ENCODE results near the gene ATP9B. TPM values are rescaled to one million over a fixed set of nuclear protein-coding genes. Genes with fewer than 3 reads are reported as not detected.

Gene ATP9B
- total and polyA plus RNA-seq, 10 of the 15 experiments (the other 5 are each of a cell fraction or from before 2014, with no cell fraction given), result 0.74 to 20.7 (median 12.9) TPM

DNA sequence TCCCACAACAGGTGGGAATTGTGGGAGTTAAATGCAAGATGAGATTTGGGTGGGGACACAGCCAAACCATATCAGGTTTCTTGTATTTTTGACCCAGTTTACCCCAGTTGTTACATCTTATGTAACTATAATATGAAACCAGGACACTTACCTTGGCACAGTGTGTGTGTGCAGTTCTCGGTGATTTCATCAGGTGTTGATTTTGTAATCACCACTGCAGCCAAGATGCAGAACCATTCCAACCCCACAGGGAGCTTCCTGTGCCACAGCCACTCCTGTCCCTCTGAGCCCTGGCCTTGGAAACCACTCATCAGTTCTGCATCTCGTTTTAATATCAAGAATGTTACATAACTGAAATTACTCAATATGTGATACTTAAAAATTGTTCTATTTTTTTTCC lies 31.8 kb downstream of the ATP9B start:
- H3K4me3 ChIP-seq, result no peak overlapping the region
- WGBS (ENCODE audit: insufficient coverage, insufficient replicate concordance, low lambda C conversion rate, missing lambda C conversion rate), result 91% methylated on average over 2 of the region's 2 CpGs
- TF ChIP-seq, protein P1, sequence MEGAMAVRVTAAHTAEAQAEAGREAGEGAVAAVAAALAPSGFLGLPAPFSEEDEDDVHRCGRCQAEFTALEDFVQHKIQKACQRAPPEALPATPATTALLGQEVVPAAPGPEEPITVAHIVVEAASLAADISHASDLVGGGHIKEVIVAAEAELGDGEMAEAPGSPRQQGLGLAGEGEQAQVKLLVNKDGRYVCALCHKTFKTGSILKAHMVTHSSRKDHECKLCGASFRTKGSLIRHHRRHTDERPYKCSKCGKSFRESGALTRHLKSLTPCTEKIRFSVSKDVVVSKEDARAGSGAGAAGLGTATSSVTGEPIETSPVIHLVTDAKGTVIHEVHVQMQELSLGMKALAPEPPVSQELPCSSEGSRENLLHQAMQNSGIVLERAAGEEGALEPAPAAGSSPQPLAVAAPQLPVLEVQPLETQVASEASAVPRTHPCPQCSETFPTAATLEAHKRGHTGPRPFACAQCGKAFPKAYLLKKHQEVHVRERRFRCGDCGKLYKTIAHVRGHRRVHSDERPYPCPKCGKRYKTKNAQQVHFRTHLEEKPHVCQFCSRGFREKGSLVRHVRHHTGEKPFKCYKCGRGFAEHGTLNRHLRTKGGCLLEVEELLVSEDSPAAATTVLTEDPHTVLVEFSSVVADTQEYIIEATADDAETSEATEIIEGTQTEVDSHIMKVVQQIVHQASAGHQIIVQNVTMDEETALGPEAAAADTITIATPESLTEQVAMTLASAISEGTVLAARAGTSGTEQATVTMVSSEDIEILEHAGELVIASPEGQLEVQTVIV (IDR thresholded peaks at IDR 0.05; ENCODE audit: borderline replicate concordance, partially characterized antibody), result no peak
- TF ChIP-seq, protein P2, sequence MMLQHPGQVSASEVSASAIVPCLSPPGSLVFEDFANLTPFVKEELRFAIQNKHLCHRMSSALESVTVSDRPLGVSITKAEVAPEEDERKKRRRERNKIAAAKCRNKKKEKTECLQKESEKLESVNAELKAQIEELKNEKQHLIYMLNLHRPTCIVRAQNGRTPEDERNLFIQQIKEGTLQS (IDR thresholded peaks at IDR 0.05; ENCODE audit: borderline replicate concordance, extremely low read depth, low read depth, low read length), result no peak
- TF ChIP-seq RAD51 (IDR thresholded peaks at IDR 0.05) (no peak), TCF3 (IDR thresholded peaks at IDR 0.05; ENCODE audit: borderline replicate concordance, insufficient read depth, low read depth, low read length) (no peak), JUND (IDR thresholded peaks at IDR 0.05; ENCODE audit: low read depth, low read length) (no peak), ZNF24 (IDR thresholded peaks at IDR 0.05) (no peak), CHD1 (IDR thresholded peaks at IDR 0.05; ENCODE audit: low read depth, low read length) (no peak), YY1 (IDR thresholded peaks at IDR 0.05; ENCODE audit: low read depth, low read length) (no peak), EZH2 (IDR thresholded peaks at IDR 0.05; ENCODE audit: borderline replicate concordance, control insufficient read depth, low read depth, low read length) (no peak)
- TF ChIP-seq, protein P3, sequence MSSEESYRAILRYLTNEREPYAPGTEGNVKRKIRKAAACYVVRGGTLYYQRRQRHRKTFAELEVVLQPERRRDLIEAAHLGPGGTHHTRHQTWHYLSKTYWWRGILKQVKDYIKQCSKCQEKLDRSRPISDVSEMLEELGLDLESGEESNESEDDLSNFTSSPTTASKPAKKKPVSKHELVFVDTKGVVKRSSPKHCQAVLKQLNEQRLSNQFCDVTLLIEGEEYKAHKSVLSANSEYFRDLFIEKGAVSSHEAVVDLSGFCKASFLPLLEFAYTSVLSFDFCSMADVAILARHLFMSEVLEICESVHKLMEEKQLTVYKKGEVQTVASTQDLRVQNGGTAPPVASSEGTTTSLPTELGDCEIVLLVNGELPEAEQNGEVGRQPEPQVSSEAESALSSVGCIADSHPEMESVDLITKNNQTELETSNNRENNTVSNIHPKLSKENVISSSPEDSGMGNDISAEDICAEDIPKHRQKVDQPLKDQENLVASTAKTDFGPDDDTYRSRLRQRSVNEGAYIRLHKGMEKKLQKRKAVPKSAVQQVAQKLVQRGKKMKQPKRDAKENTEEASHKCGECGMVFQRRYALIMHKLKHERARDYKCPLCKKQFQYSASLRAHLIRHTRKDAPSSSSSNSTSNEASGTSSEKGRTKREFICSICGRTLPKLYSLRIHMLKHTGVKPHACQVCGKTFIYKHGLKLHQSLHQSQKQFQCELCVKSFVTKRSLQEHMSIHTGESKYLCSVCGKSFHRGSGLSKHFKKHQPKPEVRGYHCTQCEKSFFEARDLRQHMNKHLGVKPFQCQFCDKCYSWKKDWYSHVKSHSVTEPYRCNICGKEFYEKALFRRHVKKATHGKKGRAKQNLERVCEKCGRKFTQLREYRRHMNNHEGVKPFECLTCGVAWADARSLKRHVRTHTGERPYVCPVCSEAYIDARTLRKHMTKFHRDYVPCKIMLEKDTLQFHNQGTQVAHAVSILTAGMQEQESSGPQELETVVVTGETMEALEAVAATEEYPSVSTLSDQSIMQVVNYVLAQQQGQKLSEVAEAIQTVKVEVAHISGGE (CRISPR knock-in tag; IDR thresholded peaks at IDR 0.05), result no peak
- TF ChIP-seq, protein P4, sequence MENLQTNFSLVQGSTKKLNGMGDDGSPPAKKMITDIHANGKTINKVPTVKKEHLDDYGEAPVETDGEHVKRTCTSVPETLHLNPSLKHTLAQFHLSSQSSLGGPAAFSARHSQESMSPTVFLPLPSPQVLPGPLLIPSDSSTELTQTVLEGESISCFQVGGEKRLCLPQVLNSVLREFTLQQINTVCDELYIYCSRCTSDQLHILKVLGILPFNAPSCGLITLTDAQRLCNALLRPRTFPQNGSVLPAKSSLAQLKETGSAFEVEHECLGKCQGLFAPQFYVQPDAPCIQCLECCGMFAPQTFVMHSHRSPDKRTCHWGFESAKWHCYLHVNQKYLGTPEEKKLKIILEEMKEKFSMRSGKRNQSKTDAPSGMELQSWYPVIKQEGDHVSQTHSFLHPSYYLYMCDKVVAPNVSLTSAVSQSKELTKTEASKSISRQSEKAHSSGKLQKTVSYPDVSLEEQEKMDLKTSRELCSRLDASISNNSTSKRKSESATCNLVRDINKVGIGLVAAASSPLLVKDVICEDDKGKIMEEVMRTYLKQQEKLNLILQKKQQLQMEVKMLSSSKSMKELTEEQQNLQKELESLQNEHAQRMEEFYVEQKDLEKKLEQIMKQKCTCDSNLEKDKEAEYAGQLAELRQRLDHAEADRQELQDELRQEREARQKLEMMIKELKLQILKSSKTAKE (IDR thresholded peaks at IDR 0.05; ENCODE audit: low read depth, poor library complexity, severe bottlenecking), result no peak
- intact Hi-C loops (cut with micrococcal nuclease; ENCODE audit: unreplicated experiment), result no loop called here
- H3K79me2 ChIP-seq (ENCODE audit: control insufficient read depth, insufficient read depth, low read length), result no peaks in the 10 kb centered on the region; the same call in 1 of the 2 replicates
- no peak for FAIRE-seq
- no peak overlapping the region for H3K4me2 ChIP-seq (ENCODE audit: control insufficient read depth, insufficient read depth)
- ChIA-PET RAD21 (ENCODE audit: unreplicated experiment) (no interaction called here), CTCF (no interaction called here), SMC1A (ENCODE audit: uncharacterized antibody, unreplicated experiment) (no interaction called here), POLR2A (no interaction called here)
- no peaks in the 10 kb centered on the region for H4K20me1 ChIP-seq (ENCODE audit: control insufficient read depth, insufficient read depth)
- H3K27me3 ChIP-seq (replicated peaks in 1 of 2; ENCODE audit: control insufficient read depth in 2 of 2, insufficient read depth in 2 of 2, low read length in 1 of 2), result no peaks in the 10 kb centered on the region
- H3K9ac ChIP-seq (ENCODE audit: control insufficient read depth, insufficient read depth, low read length), result no peak overlapping the region
- DNase-seq (ENCODE audit: low read depth, low spot score), result no peak
- peaks cover 0 to 2% of the 10 kb centered on the region in 2 experiments; a peak in 1 of 4 replicates for H3K36me3 ChIP-seq (ENCODE audit: control insufficient read depth in 2 of 2, insufficient read depth in 2 of 2, low read length in 1 of 2)
- H3K9me3 ChIP-seq (replicated peaks; ENCODE audit: control insufficient read depth, insufficient read depth, low read length), result no peaks in the 10 kb centered on the region; the same call in 1 of the 3 replicates
- in situ Hi-C loops (cut with MboI), result no loop called here
- H3K4me1 ChIP-seq (ENCODE audit: control insufficient read depth, insufficient read depth, low read length), result no peaks in the 10 kb centered on the region
- ATAC-seq, result no peak
- BruUV-seq (replicated peaks), result no TSS peak
- no peak overlapping the region for H2AFZ ChIP-seq (ENCODE audit: control insufficient read depth, low read depth, low read length)
- no peak overlapping the region for H3K27ac ChIP-seq (ENCODE audit: control insufficient read depth, insufficient read depth)
